ENCODE data around the gene FPGS.
A peak's percentile ranks its signal among the peaks of the same experiment; 100 is the strongest.
"Not testable (repeated sequence)": the region's sequence is repeated elsewhere in the genome, so short reads cannot be mapped to it uniquely, and the experiment has no call there.

The FPGS gene

DNA sequence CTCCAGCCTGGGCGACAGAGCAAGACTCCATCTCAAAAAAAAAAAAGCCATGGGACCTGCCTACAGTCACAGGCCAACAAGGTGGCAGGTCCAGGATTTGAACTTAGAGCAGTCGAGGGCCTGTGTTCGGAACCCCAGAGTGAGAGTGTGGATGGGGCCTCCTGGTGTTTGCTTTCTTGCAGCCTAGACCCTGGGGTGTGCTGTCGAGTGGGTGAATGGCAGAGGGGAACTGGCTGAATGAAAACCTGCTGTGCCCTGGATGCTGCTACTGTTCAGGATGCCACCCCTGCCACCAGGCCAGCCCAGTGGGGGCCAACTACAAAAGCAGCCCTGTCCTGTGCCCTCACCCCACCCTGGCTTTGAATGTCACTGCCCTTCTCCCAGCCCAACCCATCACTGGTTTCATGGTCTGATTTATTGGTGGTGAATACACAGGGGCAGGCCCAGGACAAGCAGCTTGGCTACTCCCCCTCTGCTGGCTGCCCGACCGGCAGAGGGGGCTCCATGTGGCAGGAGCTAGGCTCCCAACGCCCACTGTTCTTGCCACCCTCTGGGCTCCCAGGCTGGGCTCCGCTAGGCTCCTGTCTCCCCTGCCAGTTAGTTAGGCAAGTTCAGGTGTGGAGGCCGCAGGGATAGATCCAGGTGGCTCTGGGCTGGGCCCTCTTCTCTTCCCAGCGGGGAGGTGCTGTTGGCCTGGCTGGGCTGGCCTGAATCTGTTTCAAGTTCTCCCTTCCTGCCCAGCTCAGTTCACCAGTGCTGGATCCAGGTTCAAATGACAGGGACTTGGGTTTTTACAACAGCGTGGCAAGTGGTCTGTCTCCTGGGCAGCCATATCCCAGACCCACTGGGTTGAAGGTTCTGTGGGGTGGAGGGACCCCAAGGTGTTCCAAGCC lies 12.2 kb downstream of the FPGS start:
- DNase-seq = no peak

GRCh38 chr9:127815512-127816361 lies 13.1 kb downstream of the FPGS start:
- DNase-seq = no peak

DNA sequence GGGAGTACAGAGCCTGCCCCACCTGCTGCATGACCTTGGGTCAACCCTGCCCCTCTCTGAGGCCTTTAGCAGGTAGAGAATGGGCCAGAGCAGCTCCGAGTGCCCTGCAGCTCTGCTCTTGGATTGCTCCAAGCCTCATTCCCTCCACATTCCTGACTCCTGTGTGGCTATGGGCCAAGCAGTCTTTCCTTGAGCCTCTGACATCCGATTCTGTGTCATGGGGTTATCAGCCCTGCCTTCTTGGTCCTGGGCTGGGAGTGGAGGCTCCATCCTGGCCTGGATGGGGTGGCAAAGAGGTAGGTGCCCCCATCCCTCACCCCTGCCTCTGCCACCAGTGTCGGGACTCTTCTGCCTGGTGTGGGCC lies 13.7 kb downstream of the FPGS start:
- no peak for DNase-seq

- no peak for DNase-seq
These were observed 14.0 kb downstream of the FPGS start for GRCh38 chr9:127816728-127817127.

DNA sequence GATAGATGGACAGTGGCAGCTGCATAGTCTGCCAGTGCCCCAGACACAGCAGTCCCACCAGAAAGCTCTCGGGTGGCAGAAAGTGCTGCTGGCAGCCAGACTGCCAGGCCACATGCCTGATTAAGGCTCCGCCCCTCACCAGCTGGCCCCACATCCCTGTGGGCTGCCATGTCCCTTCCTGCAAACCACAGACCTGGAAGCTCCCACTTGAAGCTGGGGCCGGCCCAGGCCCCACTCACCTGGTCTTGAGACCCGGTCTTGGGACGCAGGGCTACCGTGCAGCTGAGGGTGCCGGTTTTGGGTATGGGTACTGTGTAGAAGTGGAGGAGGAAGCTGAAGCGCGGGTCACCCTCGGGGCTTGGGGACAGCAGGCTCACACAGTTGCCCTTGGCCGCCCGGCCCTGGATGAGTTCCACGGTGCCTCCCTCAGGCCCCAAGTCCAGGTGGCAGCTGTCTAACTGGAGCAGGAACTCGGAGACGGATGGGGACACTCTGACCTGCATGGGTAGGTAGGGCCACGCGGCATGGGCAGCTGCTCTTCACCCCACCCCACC lies 15.3 kb downstream of the FPGS start:
- DNase-seq = no peak

- DNase-seq = no peak
These were observed 15.9 kb downstream of the FPGS start for GRCh38 chr9:127818574-127818973.

GRCh38 chr9:127822108-127822507 lies 19.4 kb downstream of the FPGS start:
- DNase-seq = no peak

- DNase-seq = no peak
These were observed 22.8 kb downstream of the FPGS start for GRCh38 chr9:127825319-127826051.

- DNase-seq = no peak
These were observed 23.7 kb downstream of the FPGS start for GRCh38 chr9:127826253-127826913.

DNA sequence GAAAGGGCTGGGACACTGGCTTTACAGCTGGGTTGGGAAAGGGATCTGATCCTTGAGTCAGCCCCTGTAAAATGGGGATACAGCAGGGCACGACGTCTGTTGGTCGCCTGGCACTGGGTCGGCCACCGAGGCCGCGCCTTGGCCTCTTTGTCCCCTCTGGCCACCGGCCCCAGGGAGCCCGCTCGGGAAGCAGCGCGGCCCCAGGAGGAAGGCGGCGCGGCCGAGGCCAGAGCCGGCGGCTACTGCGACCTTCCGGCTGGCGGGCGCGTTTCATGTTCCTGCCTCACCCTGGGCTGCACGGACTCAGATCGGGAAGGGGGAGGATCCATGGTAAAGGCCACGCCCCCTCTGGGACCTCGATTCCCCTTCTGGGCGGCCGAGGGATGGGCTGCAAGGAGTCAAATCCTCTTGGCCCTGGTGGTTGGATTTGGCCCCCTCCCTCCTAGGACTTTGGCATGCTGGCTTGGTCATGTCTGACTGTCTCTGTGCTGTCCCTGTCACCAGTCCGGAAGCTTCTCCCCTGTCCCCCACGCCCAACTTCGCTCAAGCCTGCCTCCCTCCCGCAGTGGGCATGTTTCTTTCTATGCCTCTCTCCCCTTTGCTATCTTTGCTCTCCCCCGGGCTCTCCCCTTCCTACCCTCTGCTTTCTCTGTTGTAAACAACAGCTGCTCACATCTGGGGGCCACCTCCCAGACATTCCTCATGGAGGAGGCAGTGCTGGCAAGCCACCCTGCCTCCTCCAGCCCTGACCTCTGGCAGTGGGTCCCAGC lies 25.8 kb downstream of the FPGS start:
- no peak for DNase-seq

- no peak for DNase-seq
These were observed 26.7 kb downstream of the FPGS start for GRCh38 chr9:127829205-127829906.

GRCh38 chr9:127832248-127832647 lies 29.6 kb downstream of the FPGS start:
- DNase-seq = no peak

DNA sequence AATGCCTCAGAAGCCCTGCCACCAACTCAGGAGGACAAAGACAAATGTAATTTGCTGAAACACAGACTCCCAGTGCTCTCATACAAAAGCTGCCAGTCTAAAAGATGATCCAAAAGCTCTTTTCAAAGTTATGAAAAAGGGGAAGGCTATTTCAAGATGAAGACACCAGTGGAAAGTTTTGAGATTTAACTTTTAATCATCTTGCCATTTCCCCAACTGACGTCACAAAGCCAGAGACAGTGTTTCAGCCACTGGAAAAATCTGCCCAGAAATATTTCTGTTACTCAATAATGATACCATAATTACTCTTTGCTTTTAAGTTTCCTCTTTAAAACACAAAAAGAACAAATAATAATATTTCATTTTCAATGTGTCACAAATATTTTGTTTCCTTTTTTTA lies 30.9 kb downstream of the FPGS start:
- no peak for DNase-seq

DNA sequence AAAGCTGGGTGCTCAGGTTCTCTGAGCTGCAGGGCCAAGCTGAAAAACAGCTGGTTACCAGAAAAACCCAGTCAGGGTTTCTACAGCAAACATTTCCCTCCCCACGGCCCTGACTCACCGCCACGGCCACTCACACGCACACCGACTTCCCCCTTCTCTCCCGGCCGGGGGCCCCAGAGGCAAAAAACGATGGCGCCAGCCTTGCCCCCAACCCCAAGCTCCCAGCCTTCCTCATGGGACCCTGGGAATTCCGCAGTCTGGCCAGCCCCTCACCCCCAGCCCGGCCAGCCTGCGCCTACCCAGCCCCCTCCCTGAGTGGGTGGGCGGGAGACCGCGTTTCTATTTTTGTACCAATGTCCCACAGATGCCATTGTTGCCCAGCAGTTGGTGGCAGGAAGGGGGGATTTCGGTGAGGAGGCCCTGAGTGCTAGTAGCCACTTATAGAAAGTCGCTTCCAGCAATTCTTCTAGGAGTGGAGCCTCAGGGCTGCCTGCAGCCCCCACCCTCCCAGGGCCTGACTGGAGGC lies 33.4 kb downstream of the FPGS start:
- DNase-seq = no peak

DNA sequence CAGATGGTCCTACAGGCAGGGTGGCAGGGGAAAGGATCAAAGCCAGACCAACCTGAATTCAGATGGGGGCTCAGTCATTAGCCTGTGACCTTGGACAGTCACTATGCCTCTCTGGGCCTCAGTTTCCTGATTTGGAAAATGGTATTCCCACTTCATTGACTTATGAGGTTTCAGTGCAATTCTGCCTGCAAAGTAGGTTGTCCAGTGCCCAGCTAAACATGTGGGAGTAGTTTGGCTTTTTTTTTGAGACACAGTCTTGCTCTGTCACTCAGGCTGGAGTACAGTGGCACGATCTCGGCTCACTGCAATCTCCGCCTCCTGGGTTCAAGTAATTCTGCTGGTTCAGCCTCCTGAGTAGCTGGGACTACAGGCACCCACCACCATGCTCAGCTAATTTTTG lies 33.9 kb downstream of the FPGS start:
- DNase-seq = not testable (repeated sequence)

DNA sequence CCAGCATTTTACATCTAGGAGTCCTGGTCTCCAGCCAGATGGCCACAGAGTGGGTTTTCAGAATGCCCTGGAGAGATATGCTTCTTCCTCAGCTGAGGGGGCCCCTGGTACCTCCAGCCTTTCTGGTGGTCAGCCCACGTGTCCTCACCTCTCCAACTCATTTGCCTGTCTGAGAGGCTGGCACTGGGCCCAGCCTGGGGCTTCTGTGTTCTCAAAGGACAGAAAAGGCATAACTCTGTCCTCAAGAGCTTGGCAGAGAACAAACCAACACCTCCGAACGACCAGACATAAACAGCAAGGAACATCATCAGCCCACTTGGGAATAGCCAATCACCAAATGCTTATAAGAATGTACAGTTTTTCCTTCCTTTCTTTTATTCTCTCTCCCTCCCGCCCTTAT lies 34.7 kb downstream of the FPGS start:
- peak; percentile 19 for DNase-seq

DNA sequence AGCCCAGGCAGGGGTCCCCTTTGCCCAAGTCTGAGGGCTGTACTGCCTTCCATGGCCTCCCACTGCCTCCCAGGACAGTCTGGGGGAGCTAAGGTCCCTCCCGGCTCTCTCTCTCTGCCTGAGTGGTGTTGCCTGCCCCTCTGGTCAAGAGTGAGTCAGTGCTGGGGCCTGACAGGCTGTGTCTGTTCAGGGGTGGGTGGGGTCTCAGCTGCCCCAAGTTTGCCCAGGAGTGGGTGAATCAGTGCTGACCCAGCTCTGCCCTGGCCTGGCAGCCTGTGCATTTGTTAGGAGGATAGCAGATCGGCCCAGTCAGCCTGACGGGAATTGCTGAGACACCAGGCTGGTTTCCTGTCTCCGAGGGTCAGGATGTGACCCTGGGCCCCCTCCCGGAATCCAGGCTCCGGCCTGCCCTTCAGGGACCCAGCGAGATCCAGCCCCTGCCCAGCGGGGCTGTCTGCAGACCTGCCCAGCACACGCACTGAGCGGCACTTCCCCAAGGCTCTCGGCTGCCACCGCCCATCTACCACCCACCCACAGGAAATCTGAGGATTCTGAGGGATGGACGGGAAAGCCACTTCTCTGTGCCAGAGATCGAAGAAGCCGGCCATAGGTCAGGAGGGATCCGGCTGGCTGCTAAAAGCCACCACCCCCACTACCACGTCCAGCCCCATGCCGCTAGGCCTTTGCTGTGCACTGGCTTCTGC lies 35.8 kb downstream of the FPGS start:
- DNase-seq = no peak

DNA sequence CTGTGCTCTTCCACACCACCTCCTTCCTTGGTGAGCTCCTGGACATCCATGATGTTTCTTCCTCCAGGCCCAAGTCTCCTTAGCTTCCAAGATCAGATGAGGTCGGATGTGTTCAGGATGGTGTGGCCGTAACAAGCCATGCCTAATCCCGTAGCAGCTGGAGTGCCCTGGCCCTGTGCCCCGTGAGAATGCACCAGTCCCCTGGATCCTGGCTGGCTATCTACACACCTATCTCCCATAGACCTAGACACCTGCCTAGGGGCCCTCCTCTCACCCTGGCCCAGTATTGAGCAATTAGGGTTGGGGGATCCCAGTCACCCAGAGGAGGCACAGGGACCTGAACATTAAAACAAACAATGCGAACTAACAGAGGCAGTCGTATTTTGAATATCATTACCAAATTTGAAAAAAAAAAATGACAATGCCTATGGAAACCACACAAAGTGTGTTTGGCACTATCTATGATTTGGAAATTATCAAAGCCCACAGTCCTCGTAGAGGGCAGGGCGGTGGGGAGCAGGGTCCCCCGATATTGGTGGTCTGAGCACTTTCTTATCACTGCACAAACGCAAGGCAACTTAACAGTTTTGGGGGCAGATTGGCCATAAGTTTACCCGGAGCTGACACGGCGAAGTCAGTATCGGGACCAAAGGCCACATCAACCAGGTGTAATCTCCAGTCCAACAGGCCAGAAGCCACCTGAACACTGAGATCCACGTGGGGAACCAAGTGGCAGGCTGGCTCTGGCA lies 38.6 kb downstream of the FPGS start:
- DNase-seq = no peak

DNA sequence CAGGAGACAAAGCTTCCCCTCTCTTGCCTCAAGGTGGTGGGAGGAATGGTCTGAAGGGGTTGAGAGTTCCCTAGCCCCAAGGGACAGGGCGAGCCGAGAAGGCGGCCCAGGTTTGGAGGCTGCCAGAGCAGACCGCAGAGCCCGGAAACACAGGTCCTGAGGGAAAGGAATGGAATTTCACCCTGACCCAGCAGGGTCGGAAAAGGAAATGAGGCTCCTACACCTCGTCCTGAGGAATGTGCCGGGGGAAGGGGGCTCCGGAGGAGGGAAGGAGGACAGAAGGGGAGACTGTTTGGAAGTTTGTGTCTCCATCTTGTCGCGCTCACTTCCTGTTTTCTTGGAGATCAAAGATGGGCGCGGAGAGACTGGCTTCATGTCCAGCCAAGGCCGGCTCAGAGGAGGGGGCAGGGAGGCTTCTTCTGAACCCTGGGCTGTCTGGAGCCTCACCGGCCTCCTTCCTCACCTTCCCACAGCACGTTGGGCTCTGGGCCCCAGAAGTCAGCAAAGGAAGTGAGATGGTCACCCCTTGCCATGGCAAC lies 42.2 kb downstream of the FPGS start:
- DNase-seq = no peak

All from NCI-H1105 treated with DMSO at 0.1 percent for 48 hours (cell line).